Omental fat pad (tissue), 4 donors: ENCODE results near the gene USP9X. TPM values are rescaled to one million over a fixed set of nuclear protein-coding genes. Genes with fewer than 3 reads are reported as not detected.

Experiments
- ATAC-seq: fragments of 150-250 bp; one replicate; pipeline ENCODE4 v1.9.1; 2016; ENCODE audit warnings: mild to moderate bottlenecking, moderate library complexity; ENCODE audit not compliant: low FRiP score
- DNase-seq: peaks from one replicate; pipeline ENCODE4 v3.0.0-alpha.2; 2019; ENCODE audit warnings: low spot score
- CTCF ChIP-seq, 3 donors: fragments of 450-650 bp; IDR thresholded peaks; one replicate each; pipeline ENCODE4 v1.5.1; 2016 to 2017; ENCODE audit warnings: antibody characterized with exemption in 3 of 3, mild to moderate bottlenecking in 3 of 3, moderate library complexity in 2 of 3
- total RNA-seq, 4 donors: library from RNA; depleted of rRNA; stranded (reverse); fragments of >200 nt; gene quantifications; one replicate each; pipeline ENCODE4 v1.1.0, GENCODE V29; 2016

USP9X gene, protein sequence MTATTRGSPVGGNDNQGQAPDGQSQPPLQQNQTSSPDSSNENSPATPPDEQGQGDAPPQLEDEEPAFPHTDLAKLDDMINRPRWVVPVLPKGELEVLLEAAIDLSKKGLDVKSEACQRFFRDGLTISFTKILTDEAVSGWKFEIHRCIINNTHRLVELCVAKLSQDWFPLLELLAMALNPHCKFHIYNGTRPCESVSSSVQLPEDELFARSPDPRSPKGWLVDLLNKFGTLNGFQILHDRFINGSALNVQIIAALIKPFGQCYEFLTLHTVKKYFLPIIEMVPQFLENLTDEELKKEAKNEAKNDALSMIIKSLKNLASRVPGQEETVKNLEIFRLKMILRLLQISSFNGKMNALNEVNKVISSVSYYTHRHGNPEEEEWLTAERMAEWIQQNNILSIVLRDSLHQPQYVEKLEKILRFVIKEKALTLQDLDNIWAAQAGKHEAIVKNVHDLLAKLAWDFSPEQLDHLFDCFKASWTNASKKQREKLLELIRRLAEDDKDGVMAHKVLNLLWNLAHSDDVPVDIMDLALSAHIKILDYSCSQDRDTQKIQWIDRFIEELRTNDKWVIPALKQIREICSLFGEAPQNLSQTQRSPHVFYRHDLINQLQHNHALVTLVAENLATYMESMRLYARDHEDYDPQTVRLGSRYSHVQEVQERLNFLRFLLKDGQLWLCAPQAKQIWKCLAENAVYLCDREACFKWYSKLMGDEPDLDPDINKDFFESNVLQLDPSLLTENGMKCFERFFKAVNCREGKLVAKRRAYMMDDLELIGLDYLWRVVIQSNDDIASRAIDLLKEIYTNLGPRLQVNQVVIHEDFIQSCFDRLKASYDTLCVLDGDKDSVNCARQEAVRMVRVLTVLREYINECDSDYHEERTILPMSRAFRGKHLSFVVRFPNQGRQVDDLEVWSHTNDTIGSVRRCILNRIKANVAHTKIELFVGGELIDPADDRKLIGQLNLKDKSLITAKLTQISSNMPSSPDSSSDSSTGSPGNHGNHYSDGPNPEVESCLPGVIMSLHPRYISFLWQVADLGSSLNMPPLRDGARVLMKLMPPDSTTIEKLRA (N-terminal part only)
- 100 to 1,000 TPM in 3 of 4 donors, 10 to 100 TPM in 1; 72.4 to 160 (median 129) TPM for total RNA-seq

- peak; percentile 76 for ATAC-seq
- TF ChIP-seq CTCF (IDR thresholded peaks at IDR 0.05), result no peak
- peak; percentile 48 for DNase-seq
Measured at GRCh38 chrX:41084893-41085511, at the start of gene USP9X. USP9X (plus strand) TSS chrX:41085445; CDS start chrX:41123629, 38,184 bp downstream.

- ATAC-seq (no peak), DNase-seq (no peak)
- no peak for TF ChIP-seq CTCF (IDR thresholded peaks at IDR 0.05)
Measured at GRCh38 chrX:41035582-41035981, 49.7 kb upstream of the USP9X start.

DNA sequence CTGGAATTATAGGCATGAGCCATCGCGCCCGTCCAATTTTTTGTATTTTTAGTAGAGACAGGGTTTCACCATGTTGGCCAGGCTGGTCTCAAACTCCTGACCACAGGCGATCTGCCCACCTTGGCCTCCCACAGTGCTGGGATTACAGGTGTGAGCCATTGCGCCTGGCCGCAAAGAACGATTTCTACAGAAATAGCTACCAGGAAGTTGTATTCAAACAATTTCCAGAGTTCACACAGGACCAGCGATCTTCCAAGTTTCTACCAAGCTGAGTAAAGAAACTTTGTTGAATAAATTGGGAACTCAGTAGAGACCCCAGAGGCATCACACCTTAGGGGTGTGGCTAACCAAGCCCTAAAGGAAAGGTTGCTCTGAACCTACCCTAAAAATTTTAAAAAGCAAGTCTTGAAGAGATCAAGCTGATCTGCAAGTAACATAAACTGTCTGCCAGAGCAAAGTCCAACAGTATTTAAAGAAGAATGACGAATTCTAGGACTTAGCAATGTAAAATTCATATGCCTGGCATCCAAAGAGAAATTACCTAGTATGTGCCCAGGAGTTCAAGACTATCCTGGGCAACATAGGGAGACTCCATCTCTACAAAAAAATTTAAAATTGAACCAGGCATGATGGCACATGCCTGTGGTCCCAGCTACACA lies 48.4 kb upstream of the USP9X start:
- ATAC-seq, result no peak
- TF ChIP-seq CTCF (IDR thresholded peaks at IDR 0.05), result no peak
- DNase-seq, result no peak

- ATAC-seq (no peak), DNase-seq (no peak)
- TF ChIP-seq CTCF (IDR thresholded peaks at IDR 0.05), result no peak
Measured at GRCh38 chrX:41043196-41043595, 42.0 kb upstream of the USP9X start.

- ATAC-seq (no peak), DNase-seq (no peak)
- TF ChIP-seq CTCF (IDR thresholded peaks at IDR 0.05), result no peak
Measured at GRCh38 chrX:41043674-41044345, 41.4 kb upstream of the USP9X start.
